ENCODE measurements around the gene ULK2. TPM values are rescaled to one million over a fixed set of nuclear protein-coding genes. Genes with fewer than 3 reads are reported as not detected.

ULK2 gene
- total and polyA plus RNA-seq, 2 of the 13 experiments (the other 11 are each of a cell fraction or from before 2014, with no cell fraction given) = 0.01 TPM; not detected in 1

DNA sequence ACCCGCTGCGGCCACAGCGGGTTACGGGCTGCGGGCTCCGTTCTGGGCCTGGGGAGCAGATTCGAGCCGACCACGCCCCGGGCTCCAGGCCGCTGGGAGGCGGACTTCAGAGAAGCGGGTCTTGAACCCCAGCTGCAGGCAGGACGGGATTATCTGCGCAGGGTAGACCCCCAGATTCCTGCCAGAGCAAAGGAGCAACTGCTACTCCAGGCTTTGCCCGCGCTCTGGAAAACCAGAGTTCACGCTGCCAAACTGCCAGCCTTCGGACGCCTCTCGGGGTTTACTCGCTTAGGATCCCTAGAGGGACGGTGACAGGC lies 301 bp upstream of the ULK2 start:
- no TSS peak for BruUV-seq (replicated peaks)
- Histone ChIP-seq H3K4me3 (replicated peaks in 1 of 3; ENCODE audit: insufficient read depth in 1 of 3, low read depth in 2 of 3, low read length in 3 of 3) (no peak overlapping the region), H3K4me2 (ENCODE audit: low read depth, low read length) (no peak overlapping the region), H2AFZ (ENCODE audit: low read length) (no peak overlapping the region), H3K27me3 (ENCODE audit: control insufficient read depth in 1 of 2, insufficient read depth in 2 of 2, low read length in 2 of 2) (peaks cover 0 to 4% of the 10 kb centered on the region in 2 experiments; a peak in 1 of 5 replicates), H3K9ac (ENCODE audit: insufficient read depth, low read depth, low read length) (no peak overlapping the region), H4K20me1 (ENCODE audit: insufficient read depth, low read length) (no peaks in the 10 kb centered on the region), H3K27ac (ENCODE audit: extremely low read length, insufficient read depth, low read length) (no peak overlapping the region), H3K4me1 (ENCODE audit: insufficient read depth, low read length) (peaks cover 8% of the 10 kb centered on the region), H3K36me3 (replicated peaks in 1 of 2; ENCODE audit: control insufficient read depth in 1 of 2, insufficient read depth in 2 of 2, low read length in 2 of 2) (no peaks in the 10 kb centered on the region), H3K9me3 (ENCODE audit: low read length) (no peaks in the 10 kb centered on the region), H3K79me2 (ENCODE audit: insufficient read depth, low read length) (no peaks in the 10 kb centered on the region)
- ChIA-PET CTCF (ENCODE audit: low intra/inter-chr PET ratio, low total read pairs) (no interaction called here), POLR2A (no interaction called here)
- in situ Hi-C loops (cut with HindIII; ENCODE audit: extremely low pct_ligation_motif_present, low pct_unique_long_range_greater_than_20kb) (no loop called here), intact Hi-C loops (cut with micrococcal nuclease; ENCODE audit: unreplicated experiment) (no loop called here)
- FAIRE-seq (no peak), ATAC-seq (no peak), DNase-seq (ENCODE audit: low spot score) (no peak)
- TF ChIP-seq, protein P1, sequence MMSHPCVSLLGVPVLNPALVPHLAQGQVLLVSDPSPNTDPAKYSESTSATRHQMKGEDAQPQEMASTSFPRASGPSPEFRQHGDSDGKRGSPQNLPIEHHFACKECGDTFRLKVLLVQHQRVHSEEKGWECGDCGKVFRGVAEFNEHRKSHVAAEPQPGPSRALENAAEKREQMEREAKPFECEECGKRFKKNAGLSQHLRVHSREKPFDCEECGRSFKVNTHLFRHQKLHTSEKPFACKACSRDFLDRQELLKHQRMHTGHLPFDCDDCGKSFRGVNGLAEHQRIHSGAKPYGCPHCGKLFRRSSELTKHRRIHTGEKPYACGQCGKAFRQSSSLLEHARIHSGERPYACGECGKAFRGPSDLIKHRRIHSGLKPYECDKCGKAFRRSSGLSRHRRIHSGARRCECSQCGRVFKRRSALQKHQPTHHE (CRISPR knock-in tag; IDR thresholded peaks at IDR 0.05; ENCODE audit: borderline replicate concordance) = no peak
- TF ChIP-seq AHR (CRISPR knock-in tag; IDR thresholded peaks at IDR 0.05) (no peak), MED8 (CRISPR knock-in tag; IDR thresholded peaks at IDR 0.05; ENCODE audit: insufficient replicate concordance) (no peak), ETV5 (CRISPR knock-in tag; IDR thresholded peaks at IDR 0.05; ENCODE audit: borderline replicate concordance) (no peak), TP53 (CRISPR knock-in tag; conservative IDR thresholded peaks at IDR 0.05) (no peak), EP300 (IDR thresholded peaks at IDR 0.05; ENCODE audit: low read depth in 2 of 2, low read length in 2 of 2) (no peak), EP300 (CRISPR knock-in tag; IDR thresholded peaks at IDR 0.05; ENCODE audit: borderline replicate concordance) (no peak), ATF7 (IDR thresholded peaks at IDR 0.05) (no peak), ATF7 (CRISPR knock-in tag; IDR thresholded peaks at IDR 0.05) (no peak), ZNF556 (CRISPR knock-in tag; IDR thresholded peaks at IDR 0.05; ENCODE audit: borderline replicate concordance) (no peak), ARNT2 (CRISPR knock-in tag; IDR thresholded peaks at IDR 0.05; ENCODE audit: low read depth) (no peak)
- 95% methylated on average over 4 of the region's 23 CpGs for WGBS (ENCODE audit: low lambda C conversion rate)

Data from HepG2 (cell line).